Femur (tissue), 1 donor: ENCODE results near the gene ETNPPL.

Experiments
- DNase-seq: peaks from one replicate; pipeline ENCODE4 v3.0.0-alpha.2; 2017

ETNPPL gene

DNA sequence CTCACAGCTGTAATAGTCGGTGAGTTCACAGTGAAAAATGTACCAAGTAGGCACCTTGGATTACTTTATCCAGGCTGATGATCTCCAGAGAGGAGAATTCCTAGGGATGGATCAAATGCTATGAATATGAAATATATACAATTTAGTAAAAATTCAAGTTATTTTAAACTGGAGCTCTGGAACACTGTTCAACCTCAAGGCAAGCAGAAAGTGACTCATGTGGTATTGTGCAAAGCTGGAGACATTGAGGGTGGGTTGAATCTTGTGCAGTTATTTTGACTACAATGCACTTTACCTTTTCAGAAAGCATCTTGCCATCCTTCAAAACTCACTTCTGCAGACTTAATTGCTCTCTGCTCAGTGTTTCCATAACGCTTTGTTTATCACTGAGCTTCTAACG lies 69.0 kb downstream of the ETNPPL start:
- no peak for DNase-seq

DNA sequence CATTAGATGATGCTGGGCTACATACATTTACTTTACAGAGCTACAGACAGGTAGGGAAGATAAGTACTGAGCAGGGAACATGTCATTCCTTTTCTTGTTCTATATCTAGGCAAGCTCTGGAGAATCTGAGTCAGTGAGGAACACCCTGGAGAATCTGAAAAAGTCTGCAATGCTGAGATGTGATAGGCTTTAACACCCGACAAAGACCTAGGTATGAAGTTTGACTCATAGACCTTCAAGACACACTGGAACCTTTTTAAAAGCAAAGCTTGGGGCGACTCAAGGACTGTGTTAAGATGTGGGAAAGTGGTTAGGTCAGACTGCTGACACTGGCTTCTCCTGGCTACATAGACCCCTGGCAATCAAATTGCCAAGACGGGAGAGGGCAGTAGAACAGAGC lies 69.6 kb downstream of the ETNPPL start:
- no peak for DNase-seq
